Loucy (cell line): ENCODE data around the gene TPGS1.

Source experiments
- CTCF ChIP-seq: fragments of 200-600 bp; sonication (generic); conservative IDR thresholded peaks from 2 replicates; pipeline ENCODE4 v1.5.1; 2014; ENCODE audit warnings: mild to moderate bottlenecking, antibody characterized with exemption, low read length
- EZH2phosphoT487 ChIP-seq: fragments of 200-600 bp; IDR thresholded peaks from 2 replicates; pipeline ENCODE4 v1.6.1; 2018; ENCODE audit warnings: antibody characterized with exemption, mild to moderate bottlenecking, moderate library complexity, borderline replicate concordance

- TF ChIP-seq CTCF (no peak), EZH2phosphoT487 (no peak)
Observed at GRCh38 chr19:508204-509150, 1.2 kb downstream of the TPGS1 start.
